ENCODE data around the gene TEX38.
"Not testable (repeated sequence)": the region's sequence is repeated elsewhere in the genome, so short reads cannot be mapped to it uniquely, and the experiment has no call there.

TEX38 gene

DNA sequence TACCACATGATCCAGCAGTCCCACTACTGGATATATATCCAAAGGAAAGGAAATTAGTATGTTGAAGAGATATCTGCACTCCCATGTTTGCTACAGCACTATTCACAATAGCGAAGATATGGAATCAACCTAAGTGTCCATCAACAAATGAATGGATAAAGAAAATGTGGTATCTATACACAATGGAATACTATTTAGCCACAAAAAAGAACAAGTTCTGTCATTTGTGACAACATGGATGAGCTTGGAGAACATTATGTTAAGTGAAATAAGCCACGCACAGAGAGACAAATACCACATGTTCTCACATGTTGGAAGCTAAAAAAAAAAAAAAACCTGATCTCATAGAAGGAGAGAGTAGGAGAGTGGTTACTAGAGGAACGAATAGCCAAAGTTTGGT is 21.2 kb upstream of the TEX38 start:
- no peak overlapping the region for H3K4me2 ChIP-seq
- TF ChIP-seq, protein P1, sequence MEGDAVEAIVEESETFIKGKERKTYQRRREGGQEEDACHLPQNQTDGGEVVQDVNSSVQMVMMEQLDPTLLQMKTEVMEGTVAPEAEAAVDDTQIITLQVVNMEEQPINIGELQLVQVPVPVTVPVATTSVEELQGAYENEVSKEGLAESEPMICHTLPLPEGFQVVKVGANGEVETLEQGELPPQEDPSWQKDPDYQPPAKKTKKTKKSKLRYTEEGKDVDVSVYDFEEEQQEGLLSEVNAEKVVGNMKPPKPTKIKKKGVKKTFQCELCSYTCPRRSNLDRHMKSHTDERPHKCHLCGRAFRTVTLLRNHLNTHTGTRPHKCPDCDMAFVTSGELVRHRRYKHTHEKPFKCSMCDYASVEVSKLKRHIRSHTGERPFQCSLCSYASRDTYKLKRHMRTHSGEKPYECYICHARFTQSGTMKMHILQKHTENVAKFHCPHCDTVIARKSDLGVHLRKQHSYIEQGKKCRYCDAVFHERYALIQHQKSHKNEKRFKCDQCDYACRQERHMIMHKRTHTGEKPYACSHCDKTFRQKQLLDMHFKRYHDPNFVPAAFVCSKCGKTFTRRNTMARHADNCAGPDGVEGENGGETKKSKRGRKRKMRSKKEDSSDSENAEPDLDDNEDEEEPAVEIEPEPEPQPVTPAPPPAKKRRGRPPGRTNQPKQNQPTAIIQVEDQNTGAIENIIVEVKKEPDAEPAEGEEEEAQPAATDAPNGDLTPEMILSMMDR (conservative IDR thresholded peaks at IDR 0.05; ENCODE audit: low read depth, low read length) = no peak
- no peaks in the 10 kb centered on the region for H3K4me1 ChIP-seq (ENCODE audit: low read depth, poor library complexity, severe bottlenecking)
- no peak overlapping the region for H3K27ac ChIP-seq
- no peak overlapping the region for H3K9ac ChIP-seq
- no peak overlapping the region for H3K4me3 ChIP-seq (IDR thresholded peaks at IDR 0.05; ENCODE audit: insufficient read depth, low read depth, low read length)
- no peaks in the 10 kb centered on the region for H4K20me1 ChIP-seq (ENCODE audit: insufficient read depth)
- no peaks in the 10 kb centered on the region for H3K36me3 ChIP-seq (ENCODE audit: insufficient read depth)
- H2AFZ ChIP-seq (ENCODE audit: low read depth) = no peak overlapping the region
- no peaks in the 10 kb centered on the region for H3K79me2 ChIP-seq (ENCODE audit: insufficient read depth, low read depth)
- no peaks in the 10 kb centered on the region for H3K27me3 ChIP-seq (ENCODE audit: insufficient read depth, low read depth)

DNA sequence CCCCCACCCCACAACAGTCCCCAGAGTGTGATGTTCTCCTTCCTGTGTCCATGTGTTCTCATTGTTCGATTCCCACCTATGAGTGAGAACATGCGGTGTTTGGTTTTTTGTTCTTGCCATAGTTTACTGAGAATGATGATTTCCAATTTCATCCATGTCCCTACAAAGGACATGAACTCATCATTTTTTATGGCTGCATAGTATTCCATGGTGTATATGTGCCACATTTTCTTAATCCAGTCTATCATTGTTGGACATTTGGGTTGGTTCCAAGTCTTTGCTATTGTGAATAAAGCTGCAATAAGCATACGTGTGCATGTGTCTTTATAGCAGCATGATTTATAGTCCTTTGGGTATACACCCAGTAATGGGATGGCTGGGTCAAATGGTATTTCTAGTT is 20.5 kb upstream of the TEX38 start:
- H2AFZ ChIP-seq (ENCODE audit: low read depth); H3K27me3 ChIP-seq (ENCODE audit: insufficient read depth, low read depth); H3K79me2 ChIP-seq (ENCODE audit: insufficient read depth, low read depth); H3K36me3 ChIP-seq (ENCODE audit: insufficient read depth); H3K4me1 ChIP-seq (ENCODE audit: low read depth, poor library complexity, severe bottlenecking); H3K9ac ChIP-seq; H4K20me1 ChIP-seq (ENCODE audit: insufficient read depth); H3K27ac ChIP-seq; H3K4me2 ChIP-seq; H3K4me3 ChIP-seq (IDR thresholded peaks at IDR 0.05; ENCODE audit: insufficient read depth, low read depth, low read length): not testable (repeated sequence)

DNA sequence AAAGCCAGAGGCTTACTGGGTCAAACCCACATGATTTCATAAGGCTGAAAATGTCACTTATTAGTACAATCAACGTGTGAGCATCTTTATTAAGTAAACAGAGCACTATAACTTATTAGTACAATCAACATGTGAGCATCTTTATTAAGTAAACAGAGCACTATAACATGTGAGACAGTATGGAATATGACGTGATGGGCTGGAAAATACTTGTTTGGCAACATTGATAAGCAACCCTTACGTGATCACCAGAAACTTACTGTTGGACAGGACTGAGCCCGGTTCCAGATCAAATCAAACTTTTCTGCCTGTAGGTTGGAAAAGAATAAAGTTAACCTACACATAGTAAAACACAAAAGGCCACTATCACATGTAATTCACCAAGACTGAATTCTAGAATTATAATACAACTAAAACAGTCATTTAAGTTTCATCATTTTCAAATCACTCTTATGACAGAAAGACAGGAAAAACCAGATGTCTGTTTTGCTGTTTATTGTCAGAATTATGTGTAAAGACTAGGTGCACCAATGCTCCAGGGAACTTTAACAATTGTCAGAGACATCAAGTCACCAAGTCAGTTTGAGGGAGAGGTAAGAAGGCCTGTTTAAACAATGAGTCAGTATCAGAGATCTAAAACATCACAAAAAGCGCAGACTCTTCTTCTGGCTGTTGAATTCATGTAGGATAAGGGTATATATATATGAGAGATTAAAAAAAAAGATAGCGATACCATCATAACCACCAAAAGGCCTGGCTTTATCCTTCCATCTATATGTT is 19.1 kb upstream of the TEX38 start:
- Histone ChIP-seq H3K36me3 (ENCODE audit: insufficient read depth) (no peaks in the 10 kb centered on the region), H3K79me2 (ENCODE audit: insufficient read depth, low read depth) (no peaks in the 10 kb centered on the region), H3K4me1 (ENCODE audit: low read depth, poor library complexity, severe bottlenecking) (no peaks in the 10 kb centered on the region), H4K20me1 (ENCODE audit: insufficient read depth) (no peaks in the 10 kb centered on the region), H3K4me2 (no peak overlapping the region), H3K4me3 (IDR thresholded peaks at IDR 0.05; ENCODE audit: insufficient read depth, low read depth, low read length) (no peak overlapping the region), H3K27me3 (ENCODE audit: insufficient read depth, low read depth) (no peaks in the 10 kb centered on the region), H3K27ac (no peak overlapping the region), H2AFZ (ENCODE audit: low read depth) (no peak overlapping the region), H3K9ac (no peak overlapping the region)
- TF ChIP-seq, protein P1 (conservative IDR thresholded peaks at IDR 0.05; ENCODE audit: low read depth, low read length) = no peak

DNA sequence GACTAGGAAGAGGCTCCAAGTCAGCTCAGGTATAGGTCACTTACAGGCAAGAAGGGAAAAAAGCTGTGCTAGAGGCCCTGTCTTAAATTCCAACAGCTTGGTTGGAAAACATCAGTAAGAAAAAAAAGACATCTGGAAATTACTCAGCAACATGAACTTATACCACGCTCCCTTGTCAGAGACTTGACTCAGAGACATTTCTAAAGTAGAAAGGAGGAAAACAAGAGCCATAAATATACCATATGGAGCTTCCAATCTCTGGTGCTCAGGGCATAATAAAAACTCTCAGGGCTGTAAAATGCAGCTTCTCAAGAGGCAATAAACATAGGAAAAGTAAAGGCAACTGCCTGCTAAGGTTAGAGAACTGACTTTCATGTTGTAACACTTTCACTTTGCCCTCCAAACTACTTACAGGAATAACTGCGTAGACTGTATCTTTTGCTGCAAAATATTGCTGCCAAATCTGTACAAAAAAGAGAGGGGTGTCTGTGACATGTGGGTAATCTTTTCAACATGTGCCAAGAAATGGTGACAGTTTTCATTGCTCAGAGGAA is 18.2 kb upstream of the TEX38 start:
- Histone ChIP-seq H4K20me1 (ENCODE audit: insufficient read depth) (no peaks in the 10 kb centered on the region), H3K36me3 (ENCODE audit: insufficient read depth) (no peaks in the 10 kb centered on the region), H3K4me3 (IDR thresholded peaks at IDR 0.05; ENCODE audit: insufficient read depth, low read depth, low read length) (no peak overlapping the region), H3K27ac (no peak overlapping the region), H2AFZ (ENCODE audit: low read depth) (no peak overlapping the region), H3K9ac (no peak overlapping the region), H3K4me2 (no peak overlapping the region), H3K27me3 (ENCODE audit: insufficient read depth, low read depth) (no peaks in the 10 kb centered on the region), H3K79me2 (ENCODE audit: insufficient read depth, low read depth) (no peaks in the 10 kb centered on the region), H3K4me1 (ENCODE audit: low read depth, poor library complexity, severe bottlenecking) (no peaks in the 10 kb centered on the region)
- TF ChIP-seq, protein P1 (conservative IDR thresholded peaks at IDR 0.05; ENCODE audit: low read depth, low read length) = no peak

DNA sequence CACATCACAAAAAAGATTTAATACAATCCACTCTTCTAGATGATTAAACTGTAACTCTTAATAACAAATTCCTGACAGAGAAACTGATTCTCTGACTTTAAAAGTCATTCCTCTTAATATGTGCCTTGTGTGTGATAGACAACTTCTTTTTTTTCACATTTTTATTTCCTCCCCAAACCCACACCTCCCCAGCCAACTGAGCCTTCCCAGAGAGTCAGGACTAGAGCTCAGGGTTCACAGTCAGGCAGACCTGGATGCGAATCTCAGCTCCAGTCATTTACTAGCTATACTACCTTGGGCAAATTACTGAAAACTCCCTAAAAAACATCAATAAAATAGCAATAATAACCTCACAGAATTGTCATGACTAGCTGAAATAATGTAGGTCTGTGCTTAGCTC is 17.6 kb upstream of the TEX38 start:
- Histone ChIP-seq H2AFZ (ENCODE audit: low read depth) (no peak overlapping the region), H3K4me2 (no peak overlapping the region), H3K4me3 (IDR thresholded peaks at IDR 0.05; ENCODE audit: insufficient read depth, low read depth, low read length) (no peak overlapping the region), H4K20me1 (ENCODE audit: insufficient read depth) (no peaks in the 10 kb centered on the region), H3K79me2 (ENCODE audit: insufficient read depth, low read depth) (no peaks in the 10 kb centered on the region), H3K9ac (no peak overlapping the region), H3K36me3 (ENCODE audit: insufficient read depth) (no peaks in the 10 kb centered on the region), H3K27me3 (ENCODE audit: insufficient read depth, low read depth) (no peaks in the 10 kb centered on the region), H3K4me1 (ENCODE audit: low read depth, poor library complexity, severe bottlenecking) (no peaks in the 10 kb centered on the region), H3K27ac (no peak overlapping the region)
- TF ChIP-seq, protein P1 (conservative IDR thresholded peaks at IDR 0.05; ENCODE audit: low read depth, low read length) = no peak

DNA sequence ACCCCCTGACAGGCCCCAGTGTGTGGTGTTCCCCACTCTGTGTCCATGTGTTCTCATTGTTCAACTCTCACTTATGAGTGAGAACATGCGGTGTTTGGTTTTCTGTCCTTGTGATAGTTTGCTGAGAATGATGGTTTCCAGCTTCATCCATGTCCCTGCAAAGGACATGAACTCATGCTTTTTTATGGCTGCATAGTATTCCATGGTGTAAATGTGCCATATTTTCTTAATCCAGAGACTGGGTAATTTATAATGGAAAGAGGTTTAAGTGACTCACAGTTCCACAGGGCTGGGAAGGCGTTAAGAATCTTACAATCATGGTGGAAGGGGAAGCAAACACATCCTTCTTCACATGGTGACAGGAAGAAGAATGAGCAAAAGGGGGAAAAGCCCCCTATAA is 17.0 kb upstream of the TEX38 start:
- H3K4me3 ChIP-seq (IDR thresholded peaks at IDR 0.05; ENCODE audit: insufficient read depth, low read depth, low read length); H3K79me2 ChIP-seq (ENCODE audit: insufficient read depth, low read depth); H3K27me3 ChIP-seq (ENCODE audit: insufficient read depth, low read depth); H4K20me1 ChIP-seq (ENCODE audit: insufficient read depth); H3K27ac ChIP-seq; H2AFZ ChIP-seq (ENCODE audit: low read depth); H3K9ac ChIP-seq; H3K36me3 ChIP-seq (ENCODE audit: insufficient read depth); H3K4me1 ChIP-seq (ENCODE audit: low read depth, poor library complexity, severe bottlenecking); H3K4me2 ChIP-seq: not testable (repeated sequence)
